ENCODE data around the gene TBC1D24. TPM values are rescaled to one million over a fixed set of nuclear protein-coding genes. Genes with fewer than 3 reads are reported as not detected.

The TBC1D24 gene
- total RNA-seq, 1 experiment from 2014 or later, result 24.6 TPM

DNA sequence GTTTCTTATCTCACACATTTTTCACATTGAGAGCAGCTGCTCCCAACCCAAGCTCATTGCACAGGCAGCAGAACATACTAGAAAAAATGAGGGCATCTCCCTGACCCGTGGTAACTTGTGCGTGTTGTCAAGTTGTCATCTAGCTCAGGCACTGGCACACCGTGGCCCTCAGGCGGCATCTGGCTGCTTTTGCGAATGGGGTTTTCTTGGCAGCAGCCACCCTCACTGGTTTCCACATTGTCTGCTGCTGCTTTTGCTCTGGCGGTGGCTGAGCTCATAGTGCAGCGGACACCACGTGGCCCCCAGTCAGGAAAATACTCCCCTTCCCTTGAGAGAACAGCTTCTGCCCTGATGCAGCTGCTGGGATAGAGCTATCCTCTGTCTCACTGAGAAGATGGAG, 24.4 kb upstream of the TBC1D24 start:
- no peaks in the 10 kb centered on the region for H3K4me1 ChIP-seq (ENCODE audit: control insufficient read depth in 1 of 2, insufficient read depth in 2 of 2, low read length in 2 of 2)
- H3K4me2 ChIP-seq (ENCODE audit: low read length), result no peak overlapping the region
- POLR2A ChIA-PET, result no interaction called here
- no peaks in the 10 kb centered on the region for H3K9me2 ChIP-seq (ENCODE audit: insufficient read depth)
- H2AFZ ChIP-seq (ENCODE audit: low read depth, low read length, poor library complexity, severe bottlenecking), result no peak overlapping the region
- no peak overlapping the region for H3K9ac ChIP-seq (ENCODE audit: low read length)
- H4K20me1 ChIP-seq (ENCODE audit: insufficient read depth), result no peaks in the 10 kb centered on the region
- BruUV-seq (replicated peaks), result no TSS peak
- peaks cover 67 to 76% of the 10 kb centered on the region in 2 experiments for H3K36me3 ChIP-seq (ENCODE audit: control insufficient read depth in 1 of 2, insufficient read depth in 2 of 2, low read length in 2 of 2)
- RAD21 ChIA-PET (ENCODE audit: low non-redundant PET in 1 of 2, low total read pairs in 2 of 2, uncharacterized antibody in 2 of 2, unreplicated experiment in 2 of 2), result no interaction called here
- H3K79me2 ChIP-seq (ENCODE audit: insufficient read depth, low read length), result peaks cover 8% of the 10 kb centered on the region
- H3K27ac ChIP-seq (ENCODE audit: low read depth, low read length), result no peak overlapping the region
- H3K27me3 ChIP-seq (ENCODE audit: insufficient read depth, low read length), result no peaks in the 10 kb centered on the region
- H3K4me3 ChIP-seq (replicated peaks in 1 of 2; ENCODE audit: low read depth in 1 of 2, low read length in 2 of 2), result no peak overlapping the region
- no peak for DNase-seq (ENCODE audit: low read depth, low spot score)
- no peak for ATAC-seq
- no peaks in the 10 kb centered on the region for H3K9me3 ChIP-seq (ENCODE audit: control insufficient read depth in 1 of 2, insufficient read depth in 1 of 2, low read depth in 1 of 2, low read length in 2 of 2)
- intact Hi-C loops (cut with micrococcal nuclease), result no loop called here
- TF ChIP-seq FOSL1 (IDR thresholded peaks at IDR 0.05; ENCODE audit: low read depth) (no peak), CEBPB (IDR thresholded peaks at IDR 0.05; ENCODE audit: low read depth) (no peak), ELF1 (IDR thresholded peaks at IDR 0.05; ENCODE audit: borderline replicate concordance, low read depth) (no peak), ZFX (IDR thresholded peaks at IDR 0.05) (no peak), SIN3A (IDR thresholded peaks at IDR 0.05; ENCODE audit: low read depth) (no peak), EGR1 (IDR thresholded peaks at IDR 0.05; ENCODE audit: low read depth) (no peak), YY1 (IDR thresholded peaks at IDR 0.05; ENCODE audit: extremely low read depth, insufficient replicate concordance, low read depth, low read length) (no peak), SP1 (IDR thresholded peaks at IDR 0.05; ENCODE audit: low read depth) (no peak), POLR2A (IDR thresholded peaks at IDR 0.05; ENCODE audit: borderline replicate concordance, extremely low read depth, insufficient read depth, insufficient read length) (no peak), EZH2phosphoT487 (IDR thresholded peaks at IDR 0.05; ENCODE audit: borderline replicate concordance) (no peak), ZNF274 (IDR thresholded peaks at IDR 0.05; ENCODE audit: low read depth, low read length) (no peak), EZH2 (IDR thresholded peaks at IDR 0.05) (no peak)
- TF ChIP-seq, protein P1, sequence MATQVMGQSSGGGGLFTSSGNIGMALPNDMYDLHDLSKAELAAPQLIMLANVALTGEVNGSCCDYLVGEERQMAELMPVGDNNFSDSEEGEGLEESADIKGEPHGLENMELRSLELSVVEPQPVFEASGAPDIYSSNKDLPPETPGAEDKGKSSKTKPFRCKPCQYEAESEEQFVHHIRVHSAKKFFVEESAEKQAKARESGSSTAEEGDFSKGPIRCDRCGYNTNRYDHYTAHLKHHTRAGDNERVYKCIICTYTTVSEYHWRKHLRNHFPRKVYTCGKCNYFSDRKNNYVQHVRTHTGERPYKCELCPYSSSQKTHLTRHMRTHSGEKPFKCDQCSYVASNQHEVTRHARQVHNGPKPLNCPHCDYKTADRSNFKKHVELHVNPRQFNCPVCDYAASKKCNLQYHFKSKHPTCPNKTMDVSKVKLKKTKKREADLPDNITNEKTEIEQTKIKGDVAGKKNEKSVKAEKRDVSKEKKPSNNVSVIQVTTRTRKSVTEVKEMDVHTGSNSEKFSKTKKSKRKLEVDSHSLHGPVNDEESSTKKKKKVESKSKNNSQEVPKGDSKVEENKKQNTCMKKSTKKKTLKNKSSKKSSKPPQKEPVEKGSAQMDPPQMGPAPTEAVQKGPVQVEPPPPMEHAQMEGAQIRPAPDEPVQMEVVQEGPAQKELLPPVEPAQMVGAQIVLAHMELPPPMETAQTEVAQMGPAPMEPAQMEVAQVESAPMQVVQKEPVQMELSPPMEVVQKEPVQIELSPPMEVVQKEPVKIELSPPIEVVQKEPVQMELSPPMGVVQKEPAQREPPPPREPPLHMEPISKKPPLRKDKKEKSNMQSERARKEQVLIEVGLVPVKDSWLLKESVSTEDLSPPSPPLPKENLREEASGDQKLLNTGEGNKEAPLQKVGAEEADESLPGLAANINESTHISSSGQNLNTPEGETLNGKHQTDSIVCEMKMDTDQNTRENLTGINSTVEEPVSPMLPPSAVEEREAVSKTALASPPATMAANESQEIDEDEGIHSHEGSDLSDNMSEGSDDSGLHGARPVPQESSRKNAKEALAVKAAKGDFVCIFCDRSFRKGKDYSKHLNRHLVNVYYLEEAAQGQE (IDR thresholded peaks at IDR 0.05; ENCODE audit: low read depth), result no peak
- TF ChIP-seq, protein P2, sequence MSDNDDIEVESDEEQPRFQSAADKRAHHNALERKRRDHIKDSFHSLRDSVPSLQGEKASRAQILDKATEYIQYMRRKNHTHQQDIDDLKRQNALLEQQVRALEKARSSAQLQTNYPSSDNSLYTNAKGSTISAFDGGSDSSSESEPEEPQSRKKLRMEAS (IDR thresholded peaks at IDR 0.05), result no peak
- TF ChIP-seq, protein P3, sequence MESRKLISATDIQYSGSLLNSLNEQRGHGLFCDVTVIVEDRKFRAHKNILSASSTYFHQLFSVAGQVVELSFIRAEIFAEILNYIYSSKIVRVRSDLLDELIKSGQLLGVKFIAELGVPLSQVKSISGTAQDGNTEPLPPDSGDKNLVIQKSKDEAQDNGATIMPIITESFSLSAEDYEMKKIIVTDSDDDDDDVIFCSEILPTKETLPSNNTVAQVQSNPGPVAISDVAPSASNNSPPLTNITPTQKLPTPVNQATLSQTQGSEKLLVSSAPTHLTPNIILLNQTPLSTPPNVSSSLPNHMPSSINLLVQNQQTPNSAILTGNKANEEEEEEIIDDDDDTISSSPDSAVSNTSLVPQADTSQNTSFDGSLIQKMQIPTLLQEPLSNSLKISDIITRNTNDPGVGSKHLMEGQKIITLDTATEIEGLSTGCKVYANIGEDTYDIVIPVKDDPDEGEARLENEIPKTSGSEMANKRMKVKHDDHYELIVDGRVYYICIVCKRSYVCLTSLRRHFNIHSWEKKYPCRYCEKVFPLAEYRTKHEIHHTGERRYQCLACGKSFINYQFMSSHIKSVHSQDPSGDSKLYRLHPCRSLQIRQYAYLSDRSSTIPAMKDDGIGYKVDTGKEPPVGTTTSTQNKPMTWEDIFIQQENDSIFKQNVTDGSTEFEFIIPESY (IDR thresholded peaks at IDR 0.05; ENCODE audit: extremely low read depth, insufficient replicate concordance, low read length), result no peak
- TF ChIP-seq, protein P4, sequence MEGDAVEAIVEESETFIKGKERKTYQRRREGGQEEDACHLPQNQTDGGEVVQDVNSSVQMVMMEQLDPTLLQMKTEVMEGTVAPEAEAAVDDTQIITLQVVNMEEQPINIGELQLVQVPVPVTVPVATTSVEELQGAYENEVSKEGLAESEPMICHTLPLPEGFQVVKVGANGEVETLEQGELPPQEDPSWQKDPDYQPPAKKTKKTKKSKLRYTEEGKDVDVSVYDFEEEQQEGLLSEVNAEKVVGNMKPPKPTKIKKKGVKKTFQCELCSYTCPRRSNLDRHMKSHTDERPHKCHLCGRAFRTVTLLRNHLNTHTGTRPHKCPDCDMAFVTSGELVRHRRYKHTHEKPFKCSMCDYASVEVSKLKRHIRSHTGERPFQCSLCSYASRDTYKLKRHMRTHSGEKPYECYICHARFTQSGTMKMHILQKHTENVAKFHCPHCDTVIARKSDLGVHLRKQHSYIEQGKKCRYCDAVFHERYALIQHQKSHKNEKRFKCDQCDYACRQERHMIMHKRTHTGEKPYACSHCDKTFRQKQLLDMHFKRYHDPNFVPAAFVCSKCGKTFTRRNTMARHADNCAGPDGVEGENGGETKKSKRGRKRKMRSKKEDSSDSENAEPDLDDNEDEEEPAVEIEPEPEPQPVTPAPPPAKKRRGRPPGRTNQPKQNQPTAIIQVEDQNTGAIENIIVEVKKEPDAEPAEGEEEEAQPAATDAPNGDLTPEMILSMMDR (IDR thresholded peaks at IDR 0.05 in 2 of 3, conservative IDR thresholded peaks at IDR 0.05 in 1 of 3; ENCODE audit: borderline replicate concordance in 1 of 3, insufficient read depth in 1 of 3, low read depth in 2 of 3, low read length in 2 of 3), result no peak
- TF ChIP-seq, protein P5, sequence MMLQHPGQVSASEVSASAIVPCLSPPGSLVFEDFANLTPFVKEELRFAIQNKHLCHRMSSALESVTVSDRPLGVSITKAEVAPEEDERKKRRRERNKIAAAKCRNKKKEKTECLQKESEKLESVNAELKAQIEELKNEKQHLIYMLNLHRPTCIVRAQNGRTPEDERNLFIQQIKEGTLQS (IDR thresholded peaks at IDR 0.05), result no peak
- CTCF ChIA-PET, result no interaction called here
